HG02642 (cell line): ENCODE results near the gene E2F6.
A peak's percentile ranks its signal among the peaks of the same experiment; 100 is the strongest.

Source experiments
- ATAC-seq: cut with Tn5 transposase; IDR thresholded peaks from one replicate; pipeline ENCODE4 v1.9.1; 2021; ENCODE audit warnings: mild to moderate bottlenecking; ENCODE audit not compliant: unreplicated experiment, poor library complexity

E2F6 gene

GRCh38 chr2:11494310-11494709 is 28.3 kb upstream of the E2F6 start:
- ATAC-seq = no peak

- no peak for ATAC-seq
Measured at GRCh38 chr2:11493282-11493681, 27.3 kb upstream of the E2F6 start.

GRCh38 chr2:11492720-11493119 is 26.8 kb upstream of the E2F6 start:
- ATAC-seq = no peak

GRCh38 chr2:11492244-11492643 is 26.3 kb upstream of the E2F6 start:
- no peak for ATAC-seq

- ATAC-seq = no peak
Measured at GRCh38 chr2:11491348-11491933, 25.5 kb upstream of the E2F6 start.

GRCh38 chr2:11490194-11490593 is 24.2 kb upstream of the E2F6 start:
- no peak for ATAC-seq

- ATAC-seq = no peak
Measured at GRCh38 chr2:11488809-11489208, 22.8 kb upstream of the E2F6 start.

GRCh38 chr2:11483806-11484617 is 18.1 kb upstream of the E2F6 start:
- no peak for ATAC-seq

- no peak for ATAC-seq
Measured at GRCh38 chr2:11482473-11483035, 16.6 kb upstream of the E2F6 start.

GRCh38 chr2:11481789-11482472 is 16.0 kb upstream of the E2F6 start:
- no peak for ATAC-seq

- no peak for ATAC-seq
Measured at GRCh38 chr2:11481426-11481788, 15.4 kb upstream of the E2F6 start.

GRCh38 chr2:11480859-11481258 is 14.9 kb upstream of the E2F6 start:
- ATAC-seq = no peak

GRCh38 chr2:11480406-11480805 is 14.4 kb upstream of the E2F6 start:
- no peak for ATAC-seq

GRCh38 chr2:11478899-11479605 is 13.1 kb upstream of the E2F6 start:
- ATAC-seq = no peak

- ATAC-seq = peak; percentile 64
Measured at GRCh38 chr2:11477994-11478393, 12.0 kb upstream of the E2F6 start.

GRCh38 chr2:11473659-11474433 is 7.9 kb upstream of the E2F6 start:
- no peak for ATAC-seq

GRCh38 chr2:11467749-11468148 is 1.8 kb upstream of the E2F6 start:
- no peak for ATAC-seq

- ATAC-seq = no peak
Measured at GRCh38 chr2:11467129-11467649, 1.2 kb upstream of the E2F6 start.

- ATAC-seq = peak; percentile 25
Measured at GRCh38 chr2:11466307-11467128, 557 bp upstream of the E2F6 start.
